GM19467 (cell line): ENCODE measurements around the gene TCF21.
"Not testable (repeated sequence)": the region's sequence is repeated elsewhere in the genome, so short reads cannot be mapped to it uniquely, and the experiment has no call there.

Source experiments
- ATAC-seq: cut with Tn5 transposase; IDR thresholded peaks from one replicate; pipeline ENCODE4 v1.9.1; 2021; ENCODE audit warnings: mild to moderate bottlenecking, moderate library complexity; ENCODE audit not compliant: unreplicated experiment

The TCF21 gene

DNA sequence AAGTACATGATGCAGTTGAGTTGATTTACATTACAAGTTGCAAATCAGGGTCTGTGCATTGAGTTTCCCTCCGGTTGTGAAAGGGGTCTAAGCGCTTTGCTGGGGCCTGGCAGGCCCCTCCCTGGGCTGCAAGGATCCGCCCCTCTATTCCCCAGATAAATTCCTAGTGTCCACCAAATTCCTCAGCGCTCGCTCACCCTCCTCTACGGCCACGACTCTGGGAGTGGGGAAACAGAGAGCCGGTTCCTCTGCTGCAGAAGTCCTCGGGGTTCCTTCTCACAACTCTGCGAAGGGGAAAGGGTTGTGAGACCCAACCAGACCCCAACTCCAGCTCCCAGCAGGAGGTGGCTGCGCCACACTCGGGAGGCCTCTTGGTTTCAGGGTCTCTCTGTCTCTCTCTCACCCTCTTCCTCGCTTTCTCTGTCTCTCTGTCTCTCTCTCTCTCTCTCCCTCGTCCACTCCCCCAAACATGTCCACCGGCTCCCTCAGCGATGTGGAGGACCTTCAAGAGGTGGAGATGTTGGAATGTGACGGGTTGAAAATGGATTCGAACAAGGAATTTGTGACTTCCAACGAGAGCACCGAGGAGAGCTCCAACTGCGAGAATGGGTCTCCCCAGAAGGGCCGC is at the start of gene TCF21:
TCF21 (plus strand) TSS at position 185 of the 628 bp plus-strand sequence; CDS start at position 470, 285 bp downstream.
- no peak for ATAC-seq

DNA sequence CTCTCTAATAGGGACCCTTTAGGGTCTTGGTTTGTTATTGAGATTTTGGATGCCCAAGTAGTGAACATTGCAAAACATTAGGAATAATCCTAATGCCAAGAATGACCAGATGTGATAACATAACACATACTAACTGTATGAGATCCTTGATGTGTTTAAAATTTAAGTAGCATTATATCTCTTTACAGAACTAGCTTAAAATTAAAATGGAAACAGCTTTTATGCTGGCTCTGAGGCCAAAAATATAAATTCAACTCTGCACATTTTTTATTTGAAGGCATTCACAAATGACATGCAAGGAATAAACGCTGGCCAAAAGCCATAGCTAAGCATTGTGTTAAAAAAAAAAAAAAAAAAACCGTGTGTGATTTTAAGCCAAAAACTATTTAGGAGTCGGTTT is 47.7 kb upstream of the TCF21 start:
- ATAC-seq, result no peak

DNA sequence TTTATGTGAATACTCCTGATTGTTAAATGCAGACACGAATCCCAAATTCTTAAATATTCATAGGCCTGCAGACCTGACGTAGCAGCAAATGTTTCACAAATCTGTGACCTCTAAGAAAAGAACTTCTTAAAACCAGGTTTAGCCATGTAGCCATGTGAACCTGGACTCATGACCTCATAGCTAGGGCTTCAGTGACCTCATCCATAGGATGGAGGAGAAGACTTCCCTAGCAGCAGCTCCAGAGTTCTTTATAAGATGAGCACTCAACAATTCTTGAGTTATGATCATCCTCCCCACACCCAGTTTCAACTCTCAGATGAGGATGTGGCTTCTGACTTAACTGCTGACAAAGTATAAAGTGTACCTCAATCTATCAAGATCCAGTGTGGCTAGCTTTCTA is 45.8 kb upstream of the TCF21 start:
- no peak for ATAC-seq

DNA sequence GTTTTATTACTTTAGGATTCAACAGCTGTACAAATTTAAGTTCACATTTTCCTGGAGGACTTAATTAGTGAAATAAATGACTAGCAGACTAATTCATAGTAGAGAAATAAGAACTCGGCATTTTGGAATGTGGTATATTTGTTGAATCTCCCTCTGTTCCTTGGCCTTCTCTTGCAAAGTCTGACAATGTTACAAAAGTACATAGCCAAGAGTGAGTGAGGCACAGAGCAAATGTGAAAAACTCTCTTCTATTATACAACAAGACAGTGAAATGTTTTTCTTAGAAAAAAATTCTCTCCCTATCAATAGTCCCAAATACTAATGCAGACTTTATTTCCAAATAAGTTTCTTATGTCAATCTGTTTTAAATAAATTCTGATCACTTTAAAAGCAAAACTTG is 44.2 kb upstream of the TCF21 start:
- no peak for ATAC-seq

DNA sequence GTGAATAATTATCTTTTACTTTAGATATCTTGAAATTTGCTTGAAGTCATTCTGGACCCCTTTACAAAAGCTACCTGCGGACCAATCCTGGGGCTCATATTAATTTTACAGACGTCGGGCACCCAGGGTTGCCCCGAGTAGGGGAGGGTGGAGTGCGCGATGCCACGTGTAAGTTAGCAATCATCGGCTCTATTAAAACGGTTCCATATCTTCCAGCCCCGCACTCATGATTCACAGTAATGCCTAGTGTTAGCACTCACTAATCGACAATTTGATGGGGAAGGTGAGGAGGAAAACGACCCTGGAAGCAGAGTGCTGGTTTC is 34.9 kb upstream of the TCF21 start:
- ATAC-seq, result no peak

DNA sequence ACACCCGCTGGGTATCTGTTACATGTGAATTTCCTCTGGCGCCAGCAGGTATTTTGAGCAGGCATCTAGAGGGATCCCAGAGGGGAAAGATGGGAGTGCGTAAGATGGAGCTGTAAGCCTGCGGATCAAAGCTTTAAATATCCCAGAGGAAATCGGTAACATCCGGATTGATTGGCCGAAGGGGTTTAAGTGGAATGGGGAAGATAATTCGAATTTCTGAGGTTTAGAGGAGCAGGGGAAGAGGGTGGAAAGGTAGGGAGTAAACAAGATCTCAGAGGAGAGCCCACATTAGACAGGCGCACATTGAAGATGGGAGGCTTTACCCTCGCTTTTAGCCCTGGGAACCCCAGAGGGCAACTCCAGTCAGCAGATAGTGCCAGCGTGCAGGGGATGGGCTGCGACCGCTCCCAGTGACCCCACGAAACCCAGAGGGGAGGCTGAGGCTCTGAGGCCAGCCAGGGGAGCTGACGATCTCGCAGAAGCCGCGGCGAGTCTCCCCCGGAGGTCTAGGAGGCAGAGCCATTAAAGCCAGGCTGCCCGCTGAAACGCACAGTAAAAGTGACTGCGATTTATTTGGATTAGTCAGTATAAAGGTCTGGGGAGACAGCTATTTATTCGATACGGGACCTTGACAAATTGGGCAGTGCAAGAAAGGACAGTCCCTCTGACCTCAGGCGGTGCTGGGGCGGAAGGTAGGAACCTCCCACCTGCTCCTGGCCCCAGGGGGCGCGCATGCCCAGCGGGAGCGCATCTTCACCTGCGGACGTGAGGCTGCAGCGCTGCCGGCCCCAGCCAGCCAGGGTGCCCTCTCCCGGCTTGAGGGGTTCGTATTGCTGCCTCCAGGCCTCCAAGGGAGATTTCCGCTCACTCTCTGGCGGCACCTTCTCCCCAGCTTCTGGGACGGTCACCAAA is 34.3 kb upstream of the TCF21 start:
- no peak for ATAC-seq

DNA sequence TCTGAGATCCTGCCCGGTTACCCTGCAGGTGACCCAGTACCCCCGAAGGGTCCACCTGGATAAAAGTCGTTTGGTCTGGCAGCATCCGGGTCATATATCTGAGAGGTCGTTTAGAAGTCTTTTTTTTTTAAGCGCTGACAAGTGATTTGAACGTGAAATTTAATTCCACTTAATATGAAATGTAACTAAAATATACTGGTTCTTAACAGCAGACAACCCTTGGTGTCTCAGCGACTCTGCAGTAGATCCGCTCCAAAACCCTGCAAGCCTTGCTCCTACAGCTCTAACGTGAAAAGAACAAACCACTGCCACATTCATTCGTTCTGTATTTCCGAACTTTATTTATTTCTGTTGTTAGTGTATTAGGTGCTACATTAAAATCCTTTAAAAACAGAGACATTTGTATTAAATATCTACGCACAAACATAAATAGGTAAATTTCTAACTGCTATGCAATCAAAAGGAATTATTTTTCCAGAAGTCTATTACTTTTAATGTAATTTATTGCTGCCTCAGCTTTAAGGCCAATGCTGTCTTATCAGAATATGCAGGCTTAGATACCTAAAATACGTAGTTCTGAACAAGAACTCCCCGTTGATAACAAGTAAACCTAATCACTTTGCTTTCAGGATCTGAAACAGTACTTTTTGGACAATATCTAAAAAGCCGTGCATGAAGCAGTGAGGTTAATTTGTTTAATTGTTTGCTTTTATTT is 33.5 kb upstream of the TCF21 start:
- no peak for ATAC-seq

DNA sequence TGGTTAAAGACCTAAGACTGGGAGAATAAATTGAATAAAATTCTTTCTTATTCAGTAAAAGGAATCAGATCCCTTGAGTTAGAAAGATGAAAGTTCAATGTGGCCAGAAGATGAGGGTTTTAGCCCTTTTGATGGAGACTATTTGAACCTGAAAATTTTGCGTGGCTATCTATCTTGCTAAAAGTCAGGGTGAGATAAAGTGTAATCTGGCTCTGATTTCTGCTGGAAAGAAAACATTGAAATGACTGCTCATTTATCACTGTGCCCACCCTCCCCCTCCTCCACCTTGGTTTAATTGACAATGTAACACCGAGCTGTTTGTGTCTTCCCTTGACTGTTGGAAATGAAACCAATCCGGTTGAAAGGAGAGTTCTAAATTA is 32.9 kb upstream of the TCF21 start:
- no peak for ATAC-seq

DNA sequence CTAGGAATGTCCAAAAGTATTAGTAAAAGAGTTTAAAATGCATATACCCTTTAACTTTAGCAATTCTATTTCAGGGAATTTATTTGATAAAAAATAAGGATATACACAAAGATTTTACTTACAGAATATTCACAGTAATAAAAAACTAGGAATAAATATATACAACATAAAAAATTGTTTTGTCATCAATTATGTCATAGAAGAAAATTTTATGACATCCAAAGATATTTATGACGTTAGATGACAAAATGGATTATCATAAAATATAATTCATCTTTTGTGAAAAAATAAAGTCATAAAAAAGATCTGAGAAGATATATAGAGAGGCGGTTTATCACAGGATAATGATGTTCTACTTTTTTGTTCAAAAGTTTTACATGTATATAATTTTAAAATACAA is 32.0 kb upstream of the TCF21 start:
- ATAC-seq, result no peak

DNA sequence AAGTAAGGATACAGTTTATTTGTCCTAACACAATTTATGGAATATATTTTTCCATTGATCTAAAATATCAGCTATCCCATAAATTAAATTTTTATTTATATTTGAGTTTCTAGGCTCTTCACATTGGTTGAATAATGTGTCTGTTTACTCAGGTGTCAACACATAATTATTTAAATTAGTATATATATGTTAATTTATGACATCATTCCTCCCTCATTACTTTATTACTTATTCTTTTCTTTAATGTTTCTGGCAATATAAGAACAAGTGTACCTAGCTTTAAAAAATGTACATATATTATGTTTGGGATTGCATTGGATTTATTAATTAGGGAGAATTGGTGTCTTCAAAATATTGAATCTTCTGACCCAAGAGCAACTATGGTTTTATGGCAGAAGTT is 31.2 kb upstream of the TCF21 start:
- ATAC-seq, result no peak

DNA sequence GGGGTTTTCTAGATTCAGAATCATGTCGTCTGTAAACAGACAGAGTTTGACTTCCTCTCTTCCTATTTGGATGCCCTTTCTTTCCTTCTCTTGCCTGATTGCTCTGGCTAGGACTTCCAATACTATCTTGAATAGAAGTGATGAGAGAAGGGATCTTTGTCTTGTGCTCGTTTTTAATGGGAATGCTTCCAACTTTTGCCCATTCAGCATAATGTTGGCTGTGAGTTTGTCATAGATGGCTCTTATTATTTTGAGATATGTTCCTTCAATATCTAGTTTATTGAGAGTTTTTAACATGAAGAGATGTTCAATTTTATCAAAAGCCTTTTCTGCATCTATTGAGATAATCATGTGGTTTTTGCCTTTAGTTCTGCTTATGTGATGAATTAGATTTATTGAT is 27.6 kb upstream of the TCF21 start:
- ATAC-seq, result not testable (repeated sequence)

DNA sequence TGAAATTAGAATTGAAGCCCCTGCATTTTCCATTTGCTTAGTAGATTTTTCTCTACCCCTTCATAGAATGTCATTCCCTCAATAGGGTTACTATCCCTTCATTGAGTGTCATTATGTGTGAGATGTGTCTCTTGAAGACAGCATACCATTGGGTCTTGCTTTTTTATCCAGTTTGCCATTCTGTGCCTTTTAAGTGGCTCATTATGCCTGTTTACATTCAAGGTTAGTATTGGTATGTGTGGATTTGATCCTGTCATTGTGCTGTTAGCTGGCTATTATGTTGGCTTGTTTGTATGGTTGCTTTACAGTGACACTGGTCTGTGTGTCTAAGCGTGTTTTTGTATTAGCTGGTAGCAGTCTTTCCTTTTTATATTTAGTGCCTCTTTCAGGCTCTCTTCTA is 25.7 kb upstream of the TCF21 start:
- ATAC-seq, result no peak

DNA sequence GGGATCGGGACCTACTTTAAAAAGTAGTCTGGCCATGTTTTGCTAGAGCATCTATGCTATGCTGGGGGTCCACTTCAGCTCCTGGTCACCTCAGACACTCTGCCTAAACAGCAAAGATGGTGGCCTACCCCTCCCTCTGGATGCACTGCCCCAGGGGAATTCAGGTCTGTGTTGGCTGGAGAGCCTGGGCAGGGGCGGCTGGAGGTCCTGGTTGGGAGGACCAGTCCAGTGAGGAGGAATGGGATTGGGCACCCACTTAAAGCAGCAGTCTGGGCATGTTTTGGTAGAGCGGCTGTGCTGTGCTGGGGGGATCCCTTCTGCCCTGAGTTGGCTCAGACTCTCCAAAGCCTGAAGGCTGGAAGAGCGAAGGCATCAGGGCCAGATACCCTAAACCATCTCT is 23.2 kb upstream of the TCF21 start:
- ATAC-seq, result no peak

DNA sequence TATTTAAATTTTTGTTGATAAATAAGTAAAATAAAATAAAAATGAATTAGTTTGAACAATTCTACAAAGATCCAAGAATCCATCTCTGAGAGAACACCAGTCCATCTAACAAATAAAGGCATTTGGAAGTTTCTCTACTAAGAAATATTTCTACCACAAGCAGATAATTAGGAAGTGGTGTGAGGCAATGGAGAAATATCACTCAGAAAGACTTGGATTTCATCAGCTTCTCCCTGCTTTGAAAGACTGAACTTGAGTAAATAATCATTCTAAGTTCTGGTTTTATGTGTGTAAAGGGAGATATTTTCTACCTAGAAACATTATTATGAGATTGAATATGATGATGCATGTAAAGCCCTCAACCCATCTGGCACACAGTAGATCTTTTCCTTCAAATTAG is 17.8 kb upstream of the TCF21 start:
- no peak for ATAC-seq

DNA sequence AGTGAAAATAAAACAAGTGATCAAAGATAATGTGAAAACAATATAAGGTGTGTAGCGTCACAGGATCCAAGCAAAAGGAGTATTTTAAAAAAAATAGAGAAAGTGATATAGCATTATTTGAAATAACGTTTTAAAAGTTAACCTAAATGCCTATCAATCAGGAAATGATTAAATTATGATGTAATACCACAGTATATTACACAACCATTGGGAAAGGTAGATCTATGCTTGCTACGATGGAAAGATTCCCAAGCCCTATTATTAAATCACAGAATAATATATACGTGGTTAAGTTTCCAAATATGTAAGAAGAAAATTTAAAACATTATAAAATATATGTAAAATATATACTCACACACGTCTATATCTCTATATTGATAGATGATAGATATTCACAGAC is 15.4 kb upstream of the TCF21 start:
- ATAC-seq, result no peak

DNA sequence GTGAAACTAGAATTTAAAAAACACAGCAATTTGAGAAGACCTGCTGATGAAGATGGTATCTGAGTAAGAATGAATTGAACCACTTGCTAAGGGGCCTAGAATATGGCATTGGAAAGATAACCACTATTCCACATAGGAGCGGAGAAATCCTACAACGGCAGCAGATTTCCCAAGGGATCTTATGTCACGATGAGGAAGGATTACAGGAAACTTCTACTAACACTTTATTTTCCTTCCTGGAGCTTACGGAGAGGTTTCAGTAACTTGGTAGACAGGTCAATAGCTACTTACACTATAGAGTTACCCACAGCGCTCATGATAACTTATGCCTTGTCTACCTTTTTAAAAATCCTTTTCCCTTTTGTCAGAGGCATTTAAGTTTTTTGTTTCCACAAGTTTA is 11.8 kb upstream of the TCF21 start:
- ATAC-seq, result no peak

DNA sequence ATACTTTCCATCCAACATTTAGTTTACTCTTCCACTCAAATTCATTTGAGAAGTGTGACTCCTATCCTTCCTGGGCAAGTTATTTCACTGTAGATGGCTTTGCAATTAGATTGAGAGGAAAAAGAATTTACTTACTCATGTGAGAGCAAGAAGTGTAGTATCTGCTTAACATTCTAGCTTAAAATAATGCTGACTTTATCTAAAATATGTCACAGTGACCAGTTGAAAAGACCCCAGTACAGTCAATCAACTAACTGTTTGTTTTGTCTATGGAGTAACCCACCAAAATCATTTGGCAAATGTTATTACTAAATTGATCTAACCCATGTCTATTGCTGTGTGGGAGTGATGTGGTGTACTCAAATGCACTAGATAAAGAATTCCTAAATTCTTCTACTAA is 8.9 kb upstream of the TCF21 start:
- no peak for ATAC-seq

DNA sequence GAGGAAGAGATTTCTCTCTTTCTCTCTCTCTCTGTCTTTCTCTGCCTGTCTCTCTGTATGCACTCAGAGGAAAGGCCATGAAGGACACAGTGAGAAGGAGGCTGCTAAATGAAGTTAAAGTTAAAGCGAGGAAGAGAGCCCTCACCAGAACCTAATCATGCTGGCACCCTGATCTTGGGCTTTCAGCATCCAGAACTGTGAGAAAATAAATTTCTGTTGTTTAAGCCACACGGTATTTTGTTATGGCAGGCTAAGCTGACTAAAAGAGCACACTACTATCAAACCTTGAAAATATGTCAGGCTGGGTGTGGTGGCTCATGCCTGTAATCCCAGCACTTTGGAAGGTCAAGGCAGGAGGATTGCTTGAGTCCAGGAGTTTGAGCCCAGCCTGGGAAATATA is 8.0 kb upstream of the TCF21 start:
- no peak for ATAC-seq

DNA sequence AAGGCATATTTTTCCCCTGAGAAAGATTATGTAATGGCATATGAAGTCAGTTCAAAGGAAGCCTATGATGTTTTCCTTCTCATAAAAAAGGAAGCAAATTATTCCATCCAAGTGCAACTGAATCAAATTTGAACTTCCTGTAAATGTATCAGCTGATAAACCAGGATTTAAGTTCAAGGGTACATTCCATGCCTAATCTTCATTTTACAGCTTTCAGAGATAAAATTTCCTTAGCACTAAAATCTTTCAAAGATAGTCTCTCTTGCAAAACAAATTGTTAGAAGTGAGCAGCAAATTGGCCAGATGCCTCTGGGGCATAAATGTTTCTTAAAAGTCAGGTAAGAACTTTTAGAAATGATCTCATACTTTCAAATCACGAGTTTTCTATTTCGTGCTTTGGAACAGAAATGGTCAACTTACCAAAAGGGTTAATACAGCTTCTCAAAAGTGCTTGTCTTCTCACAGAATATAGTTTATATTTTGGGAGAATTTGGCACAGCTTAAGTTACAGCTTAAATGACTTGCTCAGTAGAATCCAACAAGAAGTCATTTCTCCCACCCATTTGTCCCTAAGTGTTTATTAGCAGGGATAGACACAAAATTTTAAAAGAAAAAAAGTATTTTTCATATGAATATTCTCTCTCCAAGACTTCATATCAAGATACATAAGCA is 2.7 kb upstream of the TCF21 start:
- ATAC-seq, result no peak

DNA sequence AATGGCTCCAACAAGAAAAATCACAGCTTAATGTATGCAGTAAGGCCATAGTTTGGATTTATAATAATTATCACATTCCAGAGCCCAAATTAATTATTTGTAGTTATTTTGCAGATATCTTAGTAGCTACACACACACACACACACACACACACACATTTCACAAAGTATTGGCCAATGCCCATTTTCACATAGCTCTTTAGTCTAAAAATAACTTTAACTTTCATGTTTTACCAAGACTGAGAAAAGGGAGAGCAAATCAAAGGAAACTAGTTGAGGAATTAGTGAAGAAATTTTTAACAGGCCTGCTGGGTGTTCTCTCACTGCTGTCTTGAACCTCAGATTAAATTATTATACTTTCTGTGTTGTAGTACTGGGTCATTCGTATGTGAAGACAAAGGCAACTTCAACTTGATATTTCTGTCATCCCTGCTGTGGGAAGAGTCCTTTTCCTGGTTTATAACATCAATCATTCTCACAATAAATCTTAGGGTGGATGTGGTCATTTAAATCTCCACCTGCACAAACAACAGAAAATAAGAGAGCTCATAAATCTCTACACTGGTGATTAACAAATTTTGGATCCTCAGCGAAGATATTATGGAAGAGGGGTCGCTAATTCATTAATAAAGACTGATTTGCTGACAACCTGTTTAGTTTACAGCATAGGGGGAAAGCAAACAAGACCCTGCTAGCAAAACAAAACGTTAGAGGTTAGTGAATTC is 1.6 kb upstream of the TCF21 start:
- no peak for ATAC-seq

DNA sequence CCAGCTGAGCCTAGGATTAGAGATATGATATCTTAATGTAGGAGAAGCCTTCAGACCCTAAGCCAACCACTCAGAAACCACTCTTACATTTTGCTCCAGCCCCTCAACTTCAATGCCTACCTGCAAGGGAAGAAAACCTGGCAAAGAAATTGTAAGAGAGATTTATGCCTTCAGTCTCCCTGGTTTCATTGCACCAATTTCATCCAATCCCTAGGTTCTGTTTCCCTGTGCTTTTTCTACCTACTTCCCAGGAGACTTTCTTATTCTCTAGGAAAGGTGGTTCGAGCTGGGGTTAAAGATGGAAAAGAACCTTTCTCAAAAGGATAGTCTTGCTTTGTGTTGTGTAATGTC is 1.1 kb upstream of the TCF21 start:
- no peak for ATAC-seq
